ENCODE data around the gene ONECUT2. TPM values are rescaled to one million over a fixed set of nuclear protein-coding genes. Genes with fewer than 3 reads are reported as not detected.

The ONECUT2 gene
- total and polyA plus RNA-seq, 12 donors, result 0.07 to 4.6 (median 0.23) TPM; not detected in 1

GRCh38 chr18:57397440-57398132, 37.6 kb upstream of the ONECUT2 start:
- 54 to 69% (median 62%) methylated on average over 2 of the region's 2 CpGs for WGBS, 4 donors
- Histone ChIP-seq H3K27ac (no peak overlapping the region), H3K9me3 (replicated peaks in 1 of 3) (no peaks in the 10 kb centered on the region), H3K4me1 (replicated peaks in 1 of 2) (no peaks in the 10 kb centered on the region), H3K4me3 (no peak overlapping the region), H3K36me3 (replicated peaks in 1 of 2) (no peaks in the 10 kb centered on the region), H3K27me3 (no peaks in the 10 kb centered on the region)
- DNase-seq, result no peak
- intact Hi-C loops (cut with DNase I), result no loop called here
- no peak for TF ChIP-seq CTCF (IDR thresholded peaks at IDR 0.05)
- no peak for TF ChIP-seq POLR2A (IDR thresholded peaks at IDR 0.05)

GRCh38 chr18:57404345-57404744, 30.8 kb upstream of the ONECUT2 start:
- Histone ChIP-seq H3K36me3 (replicated peaks in 1 of 2) (no peaks in the 10 kb centered on the region), H3K9me3 (replicated peaks in 1 of 3) (no peaks in the 10 kb centered on the region), H3K27ac (no peak overlapping the region), H3K4me1 (replicated peaks in 1 of 2) (no peaks in the 10 kb centered on the region), H3K27me3 (no peaks in the 10 kb centered on the region), H3K4me3 (no peak overlapping the region)
- TF ChIP-seq CTCF (IDR thresholded peaks at IDR 0.05) (no peak), POLR2A (IDR thresholded peaks at IDR 0.05) (no peak)
- no peak for DNase-seq
- intact Hi-C loops (cut with DNase I), result no loop called here

- DNase-seq, result no peak
- intact Hi-C loops (cut with DNase I), result no loop called here
- H3K4me1 ChIP-seq (replicated peaks in 1 of 2), result no peaks in the 10 kb centered on the region
- no peaks in the 10 kb centered on the region for H3K9me3 ChIP-seq (replicated peaks in 1 of 3)
- no peak overlapping the region for H3K4me3 ChIP-seq
- TF ChIP-seq POLR2A (IDR thresholded peaks at IDR 0.05), result no peak
- TF ChIP-seq CTCF (IDR thresholded peaks at IDR 0.05), result no peak
- H3K27ac ChIP-seq, result no peak overlapping the region
- H3K36me3 ChIP-seq (replicated peaks in 1 of 2), result no peaks in the 10 kb centered on the region
- no peaks in the 10 kb centered on the region for H3K27me3 ChIP-seq
Measured at GRCh38 chr18:57409650-57410049, 25.5 kb upstream of the ONECUT2 start.

GRCh38 chr18:57410749-57411148, 24.4 kb upstream of the ONECUT2 start:
- no peak overlapping the region for H3K4me3 ChIP-seq
- intact Hi-C loops (cut with DNase I), result no loop called here
- no peaks in the 10 kb centered on the region for H3K4me1 ChIP-seq (replicated peaks in 1 of 2)
- DNase-seq, result no peak
- 49 to 72% (median 57%) methylated on average over 3 of the region's 3 CpGs for WGBS, 4 donors
- no peak overlapping the region for H3K27ac ChIP-seq
- TF ChIP-seq POLR2A (IDR thresholded peaks at IDR 0.05) (no peak), CTCF (IDR thresholded peaks at IDR 0.05) (no peak)
- no peaks in the 10 kb centered on the region for H3K27me3 ChIP-seq
- no peaks in the 10 kb centered on the region for H3K36me3 ChIP-seq (replicated peaks in 1 of 2)
- H3K9me3 ChIP-seq (replicated peaks in 1 of 3), result no peaks in the 10 kb centered on the region
